Stimulated activated CD4-positive, alpha-beta T cell treated with anti-CD3 and anti-CD28 coated beads, Interleukin-12 subunit alpha, Interleukin-12 subunit beta, amount 100 ng/mL, for 4 hours (primary cell): ENCODE data around the gene LRP1B.

Experiments used
- DNase-seq: peaks from one replicate; pipeline ENCODE4 v3.0.0-alpha.2; 2020

Gene LRP1B

DNA sequence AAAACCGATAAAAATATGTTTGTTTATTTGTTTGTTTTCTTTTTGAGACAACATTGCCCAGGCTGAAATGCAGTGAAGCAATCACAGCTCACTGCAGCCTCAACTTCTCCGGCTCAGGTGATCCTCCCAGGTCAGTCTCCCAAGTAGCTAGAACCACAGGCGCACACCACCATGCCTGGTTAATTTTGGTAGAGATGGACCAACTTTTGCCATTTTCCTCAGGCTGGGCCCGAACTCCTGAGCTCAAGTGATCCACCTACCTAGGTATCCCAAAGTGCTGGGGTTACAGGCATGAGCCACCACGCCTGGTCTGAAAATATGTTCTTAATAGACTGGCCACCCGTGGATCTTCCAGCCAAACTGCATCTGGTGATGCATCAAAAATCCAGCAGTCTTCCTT, 1867.9 kb downstream of the LRP1B start:
- DNase-seq = no peak

DNA sequence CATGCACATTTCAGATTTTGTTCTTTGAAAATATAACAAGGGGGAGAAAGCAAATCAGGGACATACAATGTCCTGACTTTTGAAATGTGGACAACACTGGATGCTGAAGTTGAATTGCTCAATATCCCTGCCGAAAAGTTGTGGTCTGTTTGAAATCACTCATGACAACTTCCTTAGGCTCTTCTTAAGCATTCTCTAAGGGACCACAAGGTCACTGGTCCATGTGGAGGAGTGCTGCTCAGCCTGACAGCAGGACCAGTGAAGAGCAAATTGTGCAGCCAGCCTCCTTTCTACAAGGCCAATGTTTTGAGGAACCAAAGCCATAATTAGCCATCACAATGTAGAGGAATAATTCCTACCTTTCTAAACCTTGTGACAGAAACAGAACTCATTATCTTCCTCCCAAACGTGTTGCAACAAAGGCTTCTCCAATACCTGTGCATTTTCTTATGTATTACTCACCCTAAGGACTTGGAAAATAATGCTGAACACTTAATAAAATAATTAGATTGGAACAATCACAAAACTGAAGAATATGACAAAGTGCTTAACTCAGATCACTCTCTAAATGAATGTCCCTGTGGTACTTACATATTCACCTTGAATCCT, 1873.0 kb downstream of the LRP1B start:
- no peak for DNase-seq

- no peak for DNase-seq
Measured at GRCh38 chr2:140256080-140256479, 1874.7 kb downstream of the LRP1B start.

- no peak for DNase-seq
Measured at GRCh38 chr2:140249821-140250220, 1881.0 kb downstream of the LRP1B start.

- DNase-seq = no peak
Measured at GRCh38 chr2:140248623-140249022, 1882.2 kb downstream of the LRP1B start.

GRCh38 chr2:140247451-140248195, 1883.2 kb downstream of the LRP1B start:
- no peak for DNase-seq

GRCh38 chr2:140246957-140247356, 1883.9 kb downstream of the LRP1B start:
- no peak for DNase-seq

DNA sequence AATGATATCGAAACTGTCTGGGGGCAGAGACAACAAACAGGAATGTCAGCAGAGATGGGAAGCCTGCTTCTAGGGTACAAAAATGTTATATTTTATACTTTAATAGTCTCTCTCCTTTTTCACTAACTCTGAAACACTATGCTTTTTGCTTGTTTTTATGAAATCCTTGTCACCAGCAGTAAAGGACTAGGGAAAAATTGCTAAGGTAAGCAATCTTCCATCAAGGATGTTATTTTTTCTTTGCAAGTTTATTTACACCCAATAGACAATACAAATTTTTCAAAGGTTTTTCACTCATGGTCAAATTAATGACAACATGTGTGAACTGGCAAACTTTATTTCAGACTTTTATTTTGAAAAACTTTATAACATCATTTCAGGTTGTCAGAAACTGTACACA, 1884.8 kb downstream of the LRP1B start:
- no peak for DNase-seq

DNA sequence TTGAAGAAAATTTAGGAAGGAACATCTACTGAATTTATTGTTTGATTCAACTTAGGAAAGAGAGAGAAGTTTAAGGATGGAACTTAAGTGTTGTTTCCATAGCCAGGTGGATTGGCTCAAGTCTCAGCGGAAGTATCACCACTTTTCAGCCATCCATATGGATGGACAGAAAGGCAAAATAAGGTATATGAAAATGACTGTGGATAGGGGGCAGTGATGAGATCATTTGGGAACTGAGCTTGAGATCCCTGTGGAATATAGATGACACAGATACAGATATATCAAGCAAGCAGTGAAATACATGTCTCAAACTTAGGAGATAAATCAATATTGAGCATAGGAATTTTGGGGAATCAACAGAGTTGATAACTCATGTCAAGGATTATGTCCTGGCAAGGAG, 1887.9 kb downstream of the LRP1B start:
- no peak for DNase-seq

GRCh38 chr2:140234116-140234515, 1896.7 kb downstream of the LRP1B start:
- no peak for DNase-seq

DNA sequence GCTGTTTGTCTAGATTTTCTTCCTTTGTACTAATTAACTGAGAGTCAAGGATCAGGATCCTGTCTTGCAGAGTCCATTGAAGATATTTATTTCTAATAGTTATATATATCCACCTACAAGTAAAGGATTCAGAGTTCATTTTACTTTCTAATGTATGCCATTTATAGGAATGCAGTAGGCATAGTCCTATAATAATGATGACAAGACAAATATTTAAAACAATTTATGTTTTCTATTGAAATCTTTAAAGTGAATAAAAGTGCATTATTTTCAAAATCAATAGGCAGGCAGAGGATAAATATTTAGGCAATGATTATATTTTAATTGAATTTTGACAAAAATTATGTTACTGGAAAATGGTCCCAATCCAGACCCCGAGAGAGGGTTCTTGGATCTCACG, 1919.9 kb downstream of the LRP1B start:
- DNase-seq = no peak

- DNase-seq = no peak
Measured at GRCh38 chr2:140205093-140205492, 1925.7 kb downstream of the LRP1B start.

DNA sequence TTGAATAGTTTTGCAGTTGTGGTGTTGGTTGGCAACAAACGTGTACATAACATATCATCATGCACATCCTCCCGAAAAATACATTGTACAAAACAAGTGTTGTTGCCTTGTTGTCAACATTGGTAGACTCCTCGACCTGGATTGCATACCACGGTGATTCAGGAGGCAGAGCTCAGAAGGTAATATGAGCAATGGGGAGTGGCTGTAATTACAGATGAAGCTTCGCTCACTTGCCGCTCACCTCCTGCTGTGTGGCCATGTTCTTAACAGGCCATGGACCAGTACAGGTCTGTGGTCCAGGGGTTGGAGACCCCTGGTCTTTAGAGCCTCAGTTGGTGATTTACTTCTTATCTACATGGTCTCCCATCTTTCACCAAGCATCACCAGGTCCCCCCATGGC, 1927.5 kb downstream of the LRP1B start:
- no peak for DNase-seq

- DNase-seq = no peak
Measured at GRCh38 chr2:140201572-140201971, 1929.2 kb downstream of the LRP1B start.

DNA sequence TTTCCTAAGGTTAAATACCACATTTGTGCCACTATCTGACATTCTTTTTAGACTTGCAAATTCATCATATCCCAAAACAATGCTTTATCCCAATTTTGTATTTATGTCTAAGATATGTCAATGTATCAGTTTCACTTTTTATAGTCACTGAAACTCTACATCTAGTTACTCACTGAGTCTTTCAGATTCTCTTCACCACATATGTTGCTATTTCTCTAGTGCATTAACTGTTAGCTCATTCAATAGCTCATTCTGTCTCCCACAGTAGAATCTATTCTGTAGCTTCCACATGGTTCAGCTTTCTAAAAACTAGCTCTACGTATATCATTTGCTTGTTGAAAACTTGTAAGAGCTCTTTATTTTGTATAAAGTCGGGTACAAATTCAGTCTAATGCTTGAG, 1930.1 kb downstream of the LRP1B start:
- DNase-seq = no peak

DNA sequence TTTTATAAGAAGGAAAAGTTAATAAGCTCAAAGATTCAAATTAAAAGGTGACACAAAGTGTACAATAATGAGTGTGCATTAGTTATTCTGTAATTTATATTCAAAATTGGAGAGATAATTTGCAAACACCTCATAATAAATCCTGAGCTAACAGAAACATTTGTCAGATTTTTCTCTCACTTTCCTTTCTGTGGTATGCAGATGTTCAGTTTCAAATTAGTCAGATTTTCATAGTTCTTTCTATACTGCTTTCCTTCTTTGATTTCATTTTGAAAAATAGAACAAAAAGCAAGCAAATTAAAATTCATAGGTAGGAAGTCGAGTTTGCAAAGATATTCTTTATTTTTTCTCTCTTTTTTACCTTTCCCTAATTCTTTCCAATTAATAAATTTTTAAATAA, 1930.5 kb downstream of the LRP1B start:
- no peak for DNase-seq

DNA sequence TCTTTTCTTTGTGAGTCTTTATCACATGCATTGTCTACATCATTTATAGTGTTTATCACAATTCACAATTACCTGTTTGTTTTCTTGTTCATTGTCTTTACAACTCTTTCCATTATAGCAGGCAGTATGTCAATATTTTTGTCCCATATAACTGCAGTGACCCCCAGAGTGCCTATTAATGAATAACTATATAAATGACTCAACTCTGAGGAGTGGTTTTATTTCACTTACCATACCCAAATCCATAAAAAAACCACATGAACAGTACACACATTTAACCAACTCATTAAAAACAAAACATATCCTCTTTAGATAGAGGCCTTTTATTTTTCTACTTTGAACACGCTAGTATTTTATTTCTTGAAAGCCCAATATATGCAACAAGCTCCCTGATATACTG, 1931.5 kb downstream of the LRP1B start:
- DNase-seq = no peak

DNA sequence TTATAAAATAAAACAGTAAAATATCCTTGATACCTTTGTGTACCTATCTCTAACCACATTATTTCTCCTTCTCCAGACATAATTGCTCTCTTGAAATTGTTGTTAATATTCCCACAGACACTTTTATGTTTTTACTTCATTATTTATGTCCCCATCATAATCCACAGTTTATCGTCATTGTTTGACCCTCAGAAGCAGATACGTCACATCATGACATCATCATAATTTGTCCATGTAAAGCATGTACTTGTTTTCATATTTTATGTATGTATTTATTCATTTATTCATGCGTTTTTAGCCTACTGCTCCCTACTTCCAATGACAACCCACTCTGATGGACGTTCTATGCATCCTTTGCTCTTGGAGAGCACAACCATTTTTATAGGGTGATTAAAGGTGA, 1943.7 kb downstream of the LRP1B start:
- DNase-seq = no peak

DNA sequence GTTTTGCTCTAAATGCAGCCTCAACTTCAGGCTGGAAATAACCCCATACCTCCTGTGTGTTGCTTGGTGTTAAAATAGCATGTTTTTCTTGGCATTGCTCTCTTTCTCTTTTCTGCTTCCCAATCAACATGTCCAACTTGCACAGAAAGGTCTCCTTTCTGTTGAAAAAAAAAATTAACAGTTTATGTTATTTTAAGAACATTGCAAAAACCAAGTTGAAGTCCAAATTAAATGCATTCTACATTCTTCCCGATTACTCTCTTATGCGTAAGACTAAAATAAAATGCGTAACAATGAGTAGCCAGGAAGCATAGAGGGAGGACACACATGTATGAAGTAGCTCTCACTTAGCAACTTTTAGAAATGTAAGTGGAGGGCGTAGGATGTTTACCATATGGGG, 1944.5 kb downstream of the LRP1B start:
- DNase-seq = no peak

DNA sequence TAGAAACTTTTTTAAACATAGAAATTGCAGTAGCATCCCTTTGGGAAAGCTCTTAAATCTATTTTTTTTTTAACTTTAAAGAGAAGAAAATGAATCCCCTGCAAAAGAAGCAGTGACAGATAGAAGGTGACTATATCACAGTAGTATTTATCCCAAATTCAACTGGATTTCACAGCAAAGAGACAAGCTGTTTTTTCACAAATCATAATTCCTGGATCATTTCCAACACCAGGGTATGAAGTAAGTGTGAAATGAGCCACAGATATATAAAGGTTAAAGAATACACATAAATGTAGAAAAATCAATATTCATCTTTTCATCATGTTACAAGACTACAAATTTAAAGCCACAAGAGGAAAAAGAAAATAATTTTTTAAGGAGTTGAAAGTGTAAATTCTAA, 1945.7 kb downstream of the LRP1B start:
- DNase-seq = no peak

GRCh38 chr2:140183056-140183765, 1947.6 kb downstream of the LRP1B start:
- DNase-seq = no peak
